ENCODE data around the gene TBC1D4. TPM values are rescaled to one million over a fixed set of nuclear protein-coding genes. Genes with fewer than 3 reads are reported as not detected.

Gene TBC1D4, protein sequence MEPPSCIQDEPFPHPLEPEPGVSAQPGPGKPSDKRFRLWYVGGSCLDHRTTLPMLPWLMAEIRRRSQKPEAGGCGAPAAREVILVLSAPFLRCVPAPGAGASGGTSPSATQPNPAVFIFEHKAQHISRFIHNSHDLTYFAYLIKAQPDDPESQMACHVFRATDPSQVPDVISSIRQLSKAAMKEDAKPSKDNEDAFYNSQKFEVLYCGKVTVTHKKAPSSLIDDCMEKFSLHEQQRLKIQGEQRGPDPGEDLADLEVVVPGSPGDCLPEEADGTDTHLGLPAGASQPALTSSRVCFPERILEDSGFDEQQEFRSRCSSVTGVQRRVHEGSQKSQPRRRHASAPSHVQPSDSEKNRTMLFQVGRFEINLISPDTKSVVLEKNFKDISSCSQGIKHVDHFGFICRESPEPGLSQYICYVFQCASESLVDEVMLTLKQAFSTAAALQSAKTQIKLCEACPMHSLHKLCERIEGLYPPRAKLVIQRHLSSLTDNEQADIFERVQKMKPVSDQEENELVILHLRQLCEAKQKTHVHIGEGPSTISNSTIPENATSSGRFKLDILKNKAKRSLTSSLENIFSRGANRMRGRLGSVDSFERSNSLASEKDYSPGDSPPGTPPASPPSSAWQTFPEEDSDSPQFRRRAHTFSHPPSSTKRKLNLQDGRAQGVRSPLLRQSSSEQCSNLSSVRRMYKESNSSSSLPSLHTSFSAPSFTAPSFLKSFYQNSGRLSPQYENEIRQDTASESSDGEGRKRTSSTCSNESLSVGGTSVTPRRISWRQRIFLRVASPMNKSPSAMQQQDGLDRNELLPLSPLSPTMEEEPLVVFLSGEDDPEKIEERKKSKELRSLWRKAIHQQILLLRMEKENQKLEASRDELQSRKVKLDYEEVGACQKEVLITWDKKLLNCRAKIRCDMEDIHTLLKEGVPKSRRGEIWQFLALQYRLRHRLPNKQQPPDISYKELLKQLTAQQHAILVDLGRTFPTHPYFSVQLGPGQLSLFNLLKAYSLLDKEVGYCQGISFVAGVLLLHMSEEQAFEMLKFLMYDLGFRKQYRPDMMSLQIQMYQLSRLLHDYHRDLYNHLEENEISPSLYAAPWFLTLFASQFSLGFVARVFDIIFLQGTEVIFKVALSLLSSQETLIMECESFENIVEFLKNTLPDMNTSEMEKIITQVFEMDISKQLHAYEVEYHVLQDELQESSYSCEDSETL (N-terminal part only)
- total RNA-seq (2014; rRNA removed) = 7.4 and 11.5 TPM in 2 replicates
- 4.7 TPM for polyA plus RNA-seq (2012)

DNA sequence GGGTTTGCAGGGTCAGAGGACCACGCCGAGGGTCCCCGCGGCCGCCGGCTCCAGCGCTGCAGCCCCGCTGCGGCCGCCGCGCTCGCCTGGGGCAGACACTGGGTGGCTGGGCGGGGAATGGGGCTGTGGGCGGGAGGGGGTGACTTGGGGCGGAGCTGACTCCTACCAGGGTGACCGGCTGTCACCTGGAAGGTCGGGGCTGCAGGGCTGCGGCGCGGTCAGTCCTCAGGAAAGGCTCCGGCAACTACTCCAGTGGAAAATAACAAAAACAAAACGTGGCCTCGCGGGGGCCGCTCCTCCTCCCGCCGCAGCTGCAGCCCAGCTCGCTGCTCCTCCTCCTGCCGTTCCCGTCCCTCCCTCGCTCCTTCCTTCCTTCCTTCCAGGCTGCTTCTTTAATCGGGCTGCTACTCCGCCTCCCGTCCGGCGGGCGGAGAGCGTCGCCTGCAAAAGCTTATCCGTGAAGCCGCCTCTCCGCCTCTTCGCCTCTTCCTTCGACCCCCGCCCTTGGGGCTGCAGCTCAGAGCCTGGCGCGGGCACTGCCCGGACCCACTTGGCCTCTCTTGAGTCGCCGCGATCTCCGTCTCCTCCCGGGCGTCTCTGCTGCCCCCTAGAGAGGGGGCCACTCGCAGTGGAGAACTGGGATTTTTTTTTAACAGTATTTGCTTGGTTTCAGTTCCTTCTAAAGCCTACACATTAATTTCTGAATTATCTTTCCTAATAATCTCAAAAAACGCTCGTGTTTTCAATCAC lies at the start of gene TBC1D4:
TBC1D4 (minus strand) TSS at position 100 of the 750 bp plus-strand sequence. CDS start 402 bp downstream, outside the sequence.
- peak; percentile 95 for DNase-seq (ENCODE audit: low read depth)

DNA sequence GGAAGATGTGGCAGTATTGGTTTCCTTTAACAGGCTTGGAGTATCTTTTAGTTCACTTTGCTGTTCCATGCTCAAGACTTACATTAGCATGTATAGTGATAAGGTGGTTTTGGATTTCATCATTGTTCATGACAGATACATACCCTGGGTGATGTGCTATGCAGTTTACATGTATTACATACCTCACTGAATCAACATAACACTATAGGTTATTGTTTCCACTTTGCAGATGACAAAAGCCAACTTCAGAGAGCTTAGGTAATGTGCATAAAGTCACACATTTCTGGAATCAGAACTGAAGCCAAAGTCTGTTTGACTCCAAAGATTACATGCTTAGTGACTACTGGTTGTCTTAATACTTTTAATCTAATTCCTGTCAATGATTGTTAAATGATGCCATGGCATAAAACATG lies 48.6 kb upstream of the TBC1D4 start:
- no peak for DNase-seq (ENCODE audit: low read depth)

DNA sequence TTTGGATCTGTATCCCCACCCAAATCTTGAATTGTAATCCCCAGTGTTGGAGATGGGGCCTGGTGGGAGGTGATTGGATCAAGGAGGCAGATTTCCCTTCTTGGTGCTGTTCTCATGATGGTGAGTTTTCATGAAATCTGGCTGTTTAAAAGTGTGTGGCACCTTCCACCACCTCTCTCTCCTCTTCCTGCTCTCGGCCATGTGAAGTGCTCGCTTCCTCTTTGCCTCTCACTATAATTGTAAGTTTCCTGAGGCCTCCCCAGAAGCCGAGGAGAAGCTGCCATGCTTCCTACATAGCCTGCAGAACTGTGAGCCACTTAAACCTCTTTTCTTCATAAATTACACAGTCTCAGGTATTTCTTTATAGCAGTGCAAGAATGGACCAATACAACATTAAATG lies 40.0 kb upstream of the TBC1D4 start:
- DNase-seq (ENCODE audit: low read depth) = no peak

DNA sequence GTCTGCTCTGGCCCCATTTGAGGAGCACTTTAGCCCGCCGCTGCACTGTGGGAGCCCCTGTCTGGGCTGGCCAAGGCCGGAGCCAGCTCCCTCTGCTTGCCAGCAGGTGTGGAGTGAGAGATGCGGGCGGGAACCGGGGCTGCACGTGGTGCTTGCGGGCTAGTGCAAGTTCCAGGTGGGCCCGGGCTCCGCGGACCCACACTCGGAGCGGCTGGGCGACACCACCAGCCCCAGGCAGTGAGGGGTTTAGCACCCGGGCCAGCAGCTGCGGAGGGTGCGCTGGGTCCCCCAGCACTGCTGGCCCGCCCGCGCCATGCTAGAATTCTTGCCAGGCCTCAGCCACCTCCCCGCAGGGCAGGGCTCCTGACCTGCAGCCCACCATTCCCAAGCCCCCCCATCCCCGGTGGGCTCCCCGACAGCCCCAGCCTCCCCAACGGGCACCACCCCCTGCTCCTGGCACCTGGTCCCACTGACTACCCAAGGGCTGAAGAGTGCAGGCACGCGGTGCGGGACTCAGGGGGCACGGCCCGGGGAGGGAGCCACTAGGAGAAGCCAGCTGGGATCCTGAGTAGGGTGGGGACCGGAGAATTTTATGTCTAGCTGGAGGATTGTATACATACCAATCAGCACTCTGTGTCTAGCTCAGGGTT lies 36.6 kb upstream of the TBC1D4 start:
- no peak for DNase-seq (ENCODE audit: low read depth)

DNA sequence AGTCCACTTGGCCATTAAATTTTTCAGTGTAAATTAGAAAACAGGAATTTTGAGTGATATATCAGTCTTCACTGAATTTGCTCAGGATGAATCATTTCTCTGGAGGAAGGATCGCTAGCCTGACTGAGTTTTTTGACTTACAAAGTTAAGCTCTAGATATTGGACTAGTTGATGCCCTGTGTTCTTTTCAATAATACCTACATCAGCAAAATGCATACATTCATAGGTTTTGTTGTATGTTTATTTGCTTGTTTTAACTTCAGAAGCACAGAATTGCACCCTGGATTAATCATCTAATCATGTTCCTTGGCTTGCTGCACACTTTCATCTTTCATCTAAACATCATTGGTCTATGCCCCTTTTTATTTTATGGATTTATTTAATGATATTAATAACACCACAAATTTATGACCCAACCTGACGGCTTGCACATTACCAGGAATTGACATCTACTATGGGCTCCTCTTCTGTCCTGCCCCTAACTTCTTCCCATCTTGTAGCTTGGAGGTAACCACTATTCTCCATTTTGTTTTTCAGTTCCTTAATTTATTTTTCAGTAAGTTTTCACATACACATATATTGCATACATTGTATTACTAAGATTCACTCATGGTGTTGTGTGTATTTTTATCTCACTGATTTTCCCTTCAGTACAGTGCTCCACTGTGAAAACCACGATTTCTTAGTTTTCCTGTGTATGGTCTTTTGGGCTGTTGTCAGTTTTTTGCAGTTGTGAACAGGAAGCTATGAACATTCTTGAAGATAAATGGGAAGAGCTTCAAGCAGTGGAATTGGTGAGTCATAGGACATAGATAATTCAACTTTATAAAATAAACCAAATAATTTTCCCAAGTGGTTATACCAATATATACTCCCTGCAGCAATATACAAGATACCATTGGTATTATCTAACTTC lies 32.4 kb upstream of the TBC1D4 start:
- DNase-seq (ENCODE audit: low read depth) = peak; percentile 45

DNA sequence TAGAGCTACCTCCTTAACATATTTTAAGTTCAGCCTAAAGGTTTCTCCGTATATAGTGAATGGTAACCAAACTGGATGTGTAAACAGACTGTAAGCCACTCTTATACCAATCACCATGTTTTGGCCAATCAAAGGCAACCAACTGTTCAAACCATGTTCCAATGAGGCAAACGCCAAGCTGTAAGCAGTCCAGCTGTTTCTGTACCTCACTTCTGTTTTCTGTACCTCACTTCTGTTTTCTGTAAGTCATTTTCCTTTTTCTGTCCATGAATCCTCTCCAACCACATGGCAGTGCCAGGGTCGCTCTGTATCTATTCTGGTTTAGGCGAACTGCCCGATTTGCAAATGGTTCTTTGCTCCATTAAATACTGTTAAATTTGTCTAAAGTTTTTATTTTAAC lies 31.3 kb upstream of the TBC1D4 start:
- DNase-seq (ENCODE audit: low read depth) = no peak

DNA sequence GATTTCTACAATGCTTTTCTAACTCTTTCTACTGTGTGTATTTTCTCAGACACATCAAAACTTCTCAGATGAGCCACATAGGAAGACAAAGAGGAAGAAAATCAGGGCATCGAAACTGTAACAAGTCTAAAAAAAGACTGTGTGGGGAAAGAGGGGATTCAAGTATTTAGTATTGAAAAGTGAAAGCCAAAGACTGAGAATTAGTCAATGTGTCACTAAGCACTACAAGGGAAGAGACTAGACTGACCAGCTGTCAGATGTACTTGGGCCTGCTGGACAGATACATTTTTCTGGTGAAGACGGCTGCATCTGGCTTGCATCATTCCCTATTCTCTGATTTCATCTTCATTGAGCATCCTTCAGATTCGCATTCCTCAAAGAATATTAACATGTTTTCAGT lies 30.3 kb upstream of the TBC1D4 start:
- DNase-seq (ENCODE audit: low read depth) = peak; percentile 60

DNA sequence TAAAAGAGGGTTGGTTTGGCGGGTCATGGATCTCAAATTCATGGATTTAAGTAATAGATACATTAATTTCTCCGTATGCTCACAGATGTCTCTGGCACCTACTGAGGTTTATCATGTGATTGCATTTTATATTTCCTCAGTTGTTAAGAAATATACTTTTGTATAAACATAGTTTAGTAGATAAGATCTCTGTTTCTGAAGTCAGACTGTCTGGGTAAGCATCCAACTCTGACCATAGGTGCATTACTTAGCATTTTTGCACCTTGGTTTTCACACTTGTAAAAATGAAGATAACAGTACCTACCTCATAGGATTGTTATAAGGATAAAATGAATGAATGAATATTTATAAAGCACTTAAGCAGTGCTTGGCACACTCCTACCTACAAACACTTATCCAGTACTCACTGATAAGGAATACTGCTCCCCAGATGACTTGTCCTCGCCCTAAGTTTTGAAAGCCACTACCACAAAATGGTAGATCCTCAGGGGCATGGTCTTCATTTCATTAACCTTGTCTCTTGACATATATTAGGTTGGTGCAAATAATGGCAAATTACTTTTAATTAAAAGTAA lies 29.2 kb upstream of the TBC1D4 start:
- DNase-seq (ENCODE audit: low read depth) = no peak

DNA sequence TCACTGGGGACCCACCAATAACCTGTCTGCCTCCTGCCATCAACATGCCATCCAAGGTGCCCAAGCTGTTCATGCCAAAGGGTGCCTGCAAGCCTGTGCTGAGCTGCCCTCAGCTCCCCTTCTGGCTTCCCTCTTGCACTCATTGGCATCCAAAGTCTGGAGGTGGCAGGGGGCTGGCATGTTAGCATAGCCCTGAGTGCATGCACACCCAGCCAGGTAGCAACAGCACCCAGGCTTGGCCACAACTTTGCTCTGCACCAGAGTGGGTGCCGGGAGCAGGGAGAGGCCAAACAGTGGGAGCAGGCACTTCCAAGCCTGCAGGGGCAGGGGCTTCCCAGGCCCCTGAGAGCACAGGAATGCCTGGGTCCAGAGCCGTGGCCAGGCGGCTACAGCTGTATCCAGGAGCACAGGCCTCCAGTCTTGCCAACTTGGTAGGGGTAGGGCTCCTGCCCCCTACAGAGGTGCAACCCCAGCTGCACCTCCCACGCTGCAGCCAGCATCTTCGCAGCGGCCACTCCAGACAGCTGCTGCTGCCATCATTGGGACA lies 26.1 kb upstream of the TBC1D4 start:
- no peak for DNase-seq (ENCODE audit: low read depth)

DNA sequence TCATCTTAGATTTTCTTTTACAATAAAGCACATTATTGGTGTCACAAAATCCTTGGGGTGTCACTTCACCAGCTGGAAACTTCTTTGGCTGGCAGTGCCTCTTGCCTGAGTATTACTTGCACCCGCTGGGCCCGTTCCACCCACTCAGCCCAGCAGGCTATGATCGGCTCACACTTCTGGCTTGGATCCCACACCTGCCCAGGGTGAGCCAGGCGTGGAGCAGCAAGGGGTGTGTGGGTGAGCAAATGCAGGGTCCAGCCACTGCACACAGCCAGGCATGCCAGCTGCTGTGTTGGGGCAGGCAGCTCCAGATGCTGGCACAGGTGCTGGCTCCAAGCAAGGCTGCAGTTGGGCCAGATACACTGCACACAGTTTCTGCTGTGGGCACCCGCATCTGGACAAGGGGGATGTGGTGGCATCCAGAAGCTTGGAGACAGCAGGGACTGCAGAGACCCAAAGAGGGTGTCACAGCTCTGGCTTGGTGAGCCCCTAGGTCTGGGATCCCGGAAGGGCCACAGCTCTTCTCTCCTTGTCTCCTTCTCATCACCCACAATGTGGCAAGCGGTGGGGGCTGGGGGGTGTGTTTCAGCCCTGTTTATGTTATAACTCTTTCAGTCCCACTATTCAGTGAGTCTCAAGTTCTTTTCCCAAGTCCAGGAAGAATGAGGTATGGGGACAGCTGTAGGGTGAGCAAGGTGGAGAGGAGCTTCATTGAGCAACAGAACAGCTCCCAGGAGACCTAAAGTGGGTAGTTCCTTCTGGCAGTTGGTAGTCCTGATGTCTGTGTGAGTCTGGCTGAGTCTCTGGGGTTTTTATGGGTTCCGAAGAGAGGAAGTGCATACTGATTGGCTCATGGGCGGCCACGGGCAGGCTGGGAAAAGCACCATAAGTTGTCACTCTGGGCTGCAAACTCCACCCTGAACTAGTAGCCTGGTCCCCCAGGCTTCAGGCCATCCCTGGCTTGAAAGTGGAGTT lies 25.3 kb upstream of the TBC1D4 start:
- DNase-seq (ENCODE audit: low read depth) = peak; percentile 74

DNA sequence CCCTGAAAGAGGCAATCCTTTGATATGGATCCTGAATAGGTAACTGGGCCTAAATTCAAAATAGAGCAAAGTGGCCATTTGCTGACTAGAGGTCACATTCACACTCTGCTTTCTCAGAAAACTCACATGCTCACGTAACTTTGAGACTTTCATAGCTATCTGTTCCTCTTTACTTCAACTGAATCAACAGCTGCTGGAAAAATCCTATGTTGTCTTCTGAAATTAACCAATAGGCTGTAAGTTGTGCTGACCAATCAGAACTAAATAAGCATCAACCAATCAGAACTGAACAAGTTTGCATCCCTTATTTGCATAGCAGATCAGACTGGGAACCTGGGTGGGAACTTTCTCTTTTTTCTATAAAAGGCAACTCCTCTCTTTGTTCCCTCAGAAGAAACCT lies 24.0 kb upstream of the TBC1D4 start:
- DNase-seq (ENCODE audit: low read depth) = peak; percentile 65

DNA sequence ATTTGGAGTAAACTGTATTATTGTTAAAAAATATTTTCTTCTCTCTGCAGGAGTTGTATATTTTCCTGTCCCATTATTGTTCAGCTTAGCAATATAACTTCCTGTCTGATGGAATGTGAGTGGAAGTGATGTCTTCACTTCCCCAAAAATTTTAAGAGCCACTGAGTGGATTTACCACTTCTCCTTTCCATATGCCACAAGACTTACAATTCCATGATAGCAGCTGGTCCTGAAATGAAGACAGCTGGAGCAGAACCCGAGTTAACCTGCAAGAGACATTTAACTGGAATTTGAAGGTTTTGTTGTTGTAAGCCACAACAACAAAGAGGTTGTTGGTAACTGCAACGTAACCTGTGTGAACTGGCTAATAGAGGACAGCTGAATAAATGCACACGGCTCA lies 23.4 kb upstream of the TBC1D4 start:
- peak; percentile 89 for DNase-seq (ENCODE audit: low read depth)

DNA sequence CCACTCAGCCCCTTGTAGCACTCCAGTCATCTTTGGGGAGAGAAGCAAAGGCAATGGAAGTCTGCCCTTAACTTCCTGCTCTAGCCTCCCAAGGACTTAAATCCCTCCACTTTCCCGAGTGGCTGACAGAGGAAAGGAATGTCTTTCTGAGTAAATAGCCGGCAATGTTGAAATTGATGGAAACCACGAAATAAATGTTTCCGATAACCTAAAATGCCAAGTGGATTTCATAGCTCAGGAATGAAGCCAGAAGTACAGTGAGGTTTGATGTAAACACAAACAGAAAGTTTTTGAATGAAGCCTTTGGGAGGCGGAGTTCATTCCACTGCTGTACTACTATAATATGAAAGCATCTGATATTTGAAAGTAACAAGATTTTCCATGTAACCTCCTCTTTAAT lies 14.0 kb upstream of the TBC1D4 start:
- peak; percentile 90 for DNase-seq (ENCODE audit: low read depth)

DNA sequence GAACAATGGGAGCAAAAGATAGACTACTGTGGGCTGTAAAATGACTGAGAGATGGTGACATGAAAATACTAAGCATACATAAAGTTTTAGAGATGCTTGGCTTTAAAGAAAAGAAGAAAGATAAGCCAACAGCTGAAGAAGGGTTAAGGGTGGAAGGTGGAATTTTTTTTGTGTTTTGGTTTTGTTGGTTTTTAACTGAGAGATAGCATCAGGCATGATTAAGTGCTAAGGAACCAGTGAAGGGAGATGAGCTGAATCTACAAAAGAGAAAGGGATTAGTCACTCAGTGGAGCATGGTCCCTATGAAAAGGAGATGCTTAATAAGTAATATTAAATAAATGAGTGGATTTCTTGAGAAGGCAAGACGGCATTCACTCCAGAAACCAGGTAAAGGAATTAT lies 12.5 kb upstream of the TBC1D4 start:
- DNase-seq (ENCODE audit: low read depth) = peak; percentile 42

DNA sequence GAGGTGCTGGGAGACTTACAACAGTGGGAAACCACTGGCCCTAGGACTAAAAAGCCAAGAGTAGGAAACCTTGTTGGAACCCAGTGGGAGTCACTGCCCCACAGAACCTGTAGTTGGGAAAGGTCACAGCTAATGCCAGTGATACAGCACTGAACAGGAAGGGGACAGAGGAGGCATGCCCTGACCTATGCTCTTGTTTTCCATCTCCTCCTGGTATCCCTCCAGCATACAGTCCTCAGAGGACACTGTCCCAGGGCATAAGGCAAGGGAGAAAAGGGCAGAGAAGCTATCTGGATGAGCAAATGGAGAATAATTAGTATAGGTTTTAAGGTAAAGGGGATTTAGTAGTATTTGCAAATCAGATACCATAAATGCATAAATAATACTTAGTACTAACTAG lies 11.2 kb upstream of the TBC1D4 start:
- DNase-seq (ENCODE audit: low read depth) = no peak

DNA sequence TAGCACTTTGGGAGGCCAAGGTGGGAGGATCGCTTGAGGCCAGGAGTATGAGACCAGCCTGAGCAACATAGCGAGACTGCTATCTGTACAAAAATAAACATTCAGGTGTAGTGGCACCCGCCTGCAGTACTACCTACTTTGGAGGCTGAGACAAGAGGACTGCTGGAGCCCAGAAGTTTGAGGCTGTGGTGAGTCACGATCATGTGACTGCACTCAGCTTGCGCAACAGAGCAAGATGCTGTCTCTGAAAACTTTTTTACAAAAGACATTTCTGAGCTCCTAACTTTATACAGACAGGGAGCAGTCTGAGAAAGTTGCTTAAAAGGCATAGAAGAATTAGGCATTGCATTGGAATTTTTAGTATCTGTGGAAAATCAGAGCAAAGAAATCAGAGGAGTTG lies 10.4 kb upstream of the TBC1D4 start:
- peak; percentile 37 for DNase-seq (ENCODE audit: low read depth)

DNA sequence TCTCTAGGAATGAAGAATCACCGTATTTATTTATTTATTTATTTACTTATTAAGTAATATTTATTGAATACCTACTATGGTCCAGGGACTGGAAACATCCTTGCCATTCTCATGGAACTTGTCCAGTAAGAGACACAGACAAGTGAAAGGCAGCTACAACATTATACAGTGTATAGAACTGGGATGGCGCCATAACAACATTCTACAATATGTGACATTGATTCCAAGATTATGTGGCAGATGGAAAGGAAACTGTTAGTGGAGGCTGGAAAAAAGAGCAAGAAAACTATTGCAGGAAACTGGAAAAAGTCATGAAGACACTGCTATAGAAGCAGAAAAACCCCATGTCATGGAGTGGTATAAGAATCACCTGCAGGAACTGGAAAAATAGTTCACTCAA lies 9.4 kb upstream of the TBC1D4 start:
- no peak for DNase-seq (ENCODE audit: low read depth)

Measured in LHCN-M2 (cell line).